IPS DF 4.7 (cell line): ENCODE measurements around the gene DAND5.
"Not testable (repeated sequence)": the region's sequence is repeated elsewhere in the genome, so short reads cannot be mapped to it uniquely, and the experiment has no call there.

Experiments used
- DNase-seq: peaks from one replicate; pipeline ENCODE4 v3.0.0-alpha.2; 2013; ENCODE audit warnings: low spot score; ENCODE audit errors: extremely low read depth

The DAND5 gene

GRCh38 chr19:12945479-12946091, 23.8 kb upstream of the DAND5 start, which contains the start of gene RAD23A:
Gene RAD23A, plus strand, starts transcription at chr19:12945862. Its CDS starts 87 bp downstream, at chr19:12945949.
- no peak for DNase-seq

GRCh38 chr19:12946092-12946721, 23.2 kb upstream of the DAND5 start:
- DNase-seq = no peak

DNA sequence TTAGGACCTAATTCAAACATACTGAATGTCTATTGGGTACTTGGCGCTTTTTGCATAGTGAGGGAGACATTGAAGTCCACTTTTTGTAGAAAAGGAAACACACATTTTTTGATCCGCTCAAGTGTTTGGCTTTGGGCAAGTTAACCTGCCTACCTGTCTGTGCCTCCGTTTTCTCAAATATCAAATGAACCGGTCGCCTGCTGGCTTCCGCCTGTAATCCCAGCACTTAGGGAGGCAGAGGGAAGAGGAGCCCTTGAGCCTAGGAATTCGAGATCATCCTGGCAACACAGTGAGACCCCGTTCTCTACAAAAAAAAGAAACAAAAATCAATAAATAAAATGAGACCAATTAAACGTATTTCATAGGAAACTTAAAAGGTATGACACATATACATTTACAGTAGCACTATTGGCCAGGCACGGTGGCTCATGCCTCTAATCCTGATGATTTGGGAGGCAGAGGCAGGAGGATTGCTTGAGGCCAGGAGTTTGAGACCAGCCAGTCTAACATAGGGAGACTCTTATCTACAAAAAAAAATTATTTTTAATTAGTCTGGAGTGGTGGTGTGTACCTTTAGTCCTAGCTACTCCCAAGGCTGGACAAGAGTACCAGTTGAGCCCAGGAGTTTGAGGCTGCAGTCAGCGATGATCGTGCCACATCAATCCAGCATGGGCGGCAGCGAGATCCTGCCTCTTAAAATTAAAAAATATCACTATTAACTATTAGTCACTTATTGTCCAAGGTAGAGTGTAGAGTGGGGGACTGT, 22.5 kb upstream of the DAND5 start:
- no peak for DNase-seq

DNA sequence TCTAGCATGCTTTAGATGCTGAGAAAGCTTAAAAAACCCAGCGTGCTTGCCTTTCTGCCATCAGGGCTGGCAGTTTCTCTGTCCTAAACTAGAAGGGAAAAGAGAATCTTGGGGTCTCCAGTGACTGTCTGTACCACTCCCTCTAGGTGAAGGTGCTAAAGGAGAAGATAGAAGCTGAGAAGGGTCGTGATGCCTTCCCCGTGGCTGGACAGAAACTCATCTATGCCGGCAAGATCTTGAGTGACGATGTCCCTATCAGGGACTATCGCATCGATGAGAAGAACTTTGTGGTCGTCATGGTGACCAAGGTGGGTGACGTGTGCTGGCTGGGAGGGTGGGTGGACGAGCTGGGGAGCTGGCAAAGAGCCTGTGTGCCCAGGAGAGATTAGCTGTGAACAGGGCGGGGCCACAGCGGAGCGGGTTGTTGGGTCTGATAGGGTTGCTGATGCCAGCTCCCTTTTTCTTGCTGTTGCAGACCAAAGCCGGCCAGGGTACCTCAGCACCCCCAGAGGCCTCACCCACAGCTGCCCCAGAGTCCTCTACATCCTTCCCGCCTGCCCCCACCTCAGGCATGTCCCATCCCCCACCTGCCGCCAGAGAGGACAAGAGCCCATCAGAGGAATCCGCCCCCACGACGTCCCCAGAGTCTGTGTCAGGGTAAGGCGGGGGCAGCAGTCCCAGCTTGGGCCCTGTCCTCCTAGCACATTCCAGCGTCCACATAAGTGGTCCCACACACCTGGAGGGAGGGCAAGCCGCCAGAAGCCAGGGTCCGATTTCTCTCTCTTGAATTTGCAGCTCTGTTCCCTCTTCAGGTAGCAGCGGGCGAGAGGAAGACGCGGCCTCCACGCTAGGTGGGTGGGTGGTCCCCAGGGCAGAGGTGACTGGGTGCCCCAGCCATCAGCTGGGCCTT, 21.4 kb upstream of the DAND5 start:
- DNase-seq = no peak

DNA sequence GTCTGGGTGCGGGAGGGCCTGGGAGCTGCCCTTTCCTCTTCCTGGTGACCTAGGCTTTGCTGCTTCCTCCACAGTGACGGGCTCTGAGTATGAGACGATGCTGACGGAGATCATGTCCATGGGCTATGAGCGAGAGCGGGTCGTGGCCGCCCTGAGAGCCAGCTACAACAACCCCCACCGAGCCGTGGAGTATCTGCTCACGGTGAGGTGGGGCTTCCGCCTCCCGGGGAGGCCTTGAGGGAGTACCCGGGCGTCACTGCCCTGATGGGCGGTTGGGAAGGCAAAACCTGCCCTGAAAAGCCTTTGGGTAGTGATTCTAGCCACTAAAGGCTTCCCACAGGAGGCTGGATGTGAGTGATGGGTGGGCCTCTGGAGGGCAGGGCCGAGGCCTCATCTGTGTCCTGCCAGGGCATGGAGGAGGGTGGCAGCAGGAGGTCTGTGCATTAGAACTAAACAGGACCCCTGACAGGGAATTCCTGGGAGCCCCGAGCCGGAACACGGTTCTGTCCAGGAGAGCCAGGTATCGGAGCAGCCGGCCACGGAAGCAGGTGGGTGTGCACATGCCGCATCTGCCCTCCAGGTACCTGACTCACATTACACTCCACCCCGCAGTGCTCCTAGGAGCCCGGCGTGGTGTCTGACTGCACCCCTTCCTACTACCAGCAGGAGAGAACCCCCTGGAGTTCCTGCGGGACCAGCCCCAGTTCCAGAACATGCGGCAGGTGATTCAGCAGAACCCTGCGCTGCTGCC, 20.6 kb upstream of the DAND5 start:
- DNase-seq = no peak

DNA sequence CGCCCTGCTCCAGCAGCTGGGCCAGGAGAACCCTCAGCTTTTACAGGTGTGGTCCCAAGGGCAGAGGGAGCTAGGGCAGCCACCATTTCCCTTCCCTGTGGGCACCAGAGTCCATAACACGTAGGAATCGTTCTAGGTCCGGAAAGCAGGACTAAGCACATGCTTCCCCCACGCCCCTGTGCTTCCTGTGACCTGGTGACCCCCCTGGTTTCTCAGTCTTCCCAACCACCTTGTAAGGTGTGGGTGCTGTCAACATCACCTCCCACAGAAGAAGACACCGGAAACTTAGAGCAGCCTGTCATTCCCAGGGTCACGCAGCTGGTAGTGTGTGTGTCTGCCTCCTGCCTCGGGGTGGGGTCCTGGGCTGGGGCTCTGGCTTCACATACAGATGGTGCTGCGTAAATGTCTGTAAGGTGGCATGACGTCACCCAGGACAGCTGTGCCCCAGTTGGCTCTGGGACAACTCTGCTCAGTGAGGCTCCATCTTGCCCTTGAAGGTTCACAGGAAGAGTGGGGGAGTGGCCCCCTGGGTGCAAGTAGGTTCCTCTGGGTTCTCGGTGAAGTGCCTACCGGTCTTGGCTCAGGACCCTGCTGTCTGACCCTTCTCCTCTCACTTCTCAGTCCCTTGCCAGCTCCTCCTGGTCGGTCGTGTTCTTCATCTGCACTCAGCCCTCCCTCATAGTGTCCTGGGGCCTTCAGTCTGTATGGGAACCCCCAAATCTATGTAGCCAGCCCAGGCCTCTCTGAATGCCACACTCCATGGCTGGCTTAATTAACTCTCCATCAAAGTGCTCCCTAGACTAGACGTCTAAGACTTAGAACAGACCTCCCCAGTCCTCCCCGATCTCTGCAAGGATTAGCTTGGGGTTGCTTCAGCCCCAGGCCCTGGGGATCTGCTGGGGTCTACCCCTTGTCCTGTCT, 19.8 kb upstream of the DAND5 start:
- no peak for DNase-seq

DNA sequence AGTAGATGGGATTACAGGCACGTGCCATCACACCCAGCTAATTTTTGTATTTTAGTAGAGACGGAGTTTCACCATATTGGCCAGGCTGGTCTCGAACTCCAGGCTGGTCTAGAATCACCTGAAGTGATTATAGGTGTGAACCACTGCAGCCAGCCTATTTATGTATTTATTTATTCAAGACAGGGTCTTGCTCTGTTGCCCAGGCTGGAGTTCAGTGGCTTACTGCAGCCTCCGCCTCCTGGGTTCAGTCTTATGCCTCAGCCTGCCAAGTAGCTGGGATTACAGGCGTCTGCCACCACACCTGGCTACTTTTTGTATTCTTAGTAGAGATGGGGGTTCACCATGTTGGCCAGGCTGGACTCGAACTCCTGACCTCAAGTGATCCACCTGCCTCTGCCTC, 17.3 kb upstream of the DAND5 start:
- DNase-seq = not testable (repeated sequence)

DNA sequence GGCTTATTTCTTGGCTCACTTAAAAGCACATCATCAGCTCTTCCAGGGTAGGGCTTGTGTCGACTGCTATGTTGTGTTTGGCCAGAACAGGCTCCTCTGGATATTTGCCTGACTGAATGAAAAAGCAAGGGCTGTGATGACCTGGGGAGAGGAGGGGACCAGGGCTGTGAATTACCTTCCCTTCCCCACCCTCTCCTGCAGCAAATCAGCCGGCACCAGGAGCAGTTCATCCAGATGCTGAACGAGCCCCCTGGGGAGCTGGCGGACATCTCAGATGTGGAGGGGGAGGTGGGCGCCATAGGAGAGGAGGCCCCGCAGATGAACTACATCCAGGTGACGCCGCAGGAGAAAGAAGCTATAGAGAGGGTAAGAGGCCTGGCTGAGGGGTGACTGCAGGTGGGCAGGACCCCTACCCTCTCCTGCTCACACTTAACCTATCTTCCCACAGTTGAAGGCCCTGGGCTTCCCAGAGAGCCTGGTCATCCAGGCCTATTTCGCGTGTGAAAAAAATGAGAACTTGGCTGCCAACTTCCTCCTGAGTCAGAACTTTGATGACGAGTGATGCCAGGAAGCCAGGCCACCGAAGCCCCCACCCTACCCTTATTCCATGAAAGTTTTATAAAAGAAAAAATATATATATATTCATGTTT, 16.8 kb upstream of the DAND5 start:
- no peak for DNase-seq

DNA sequence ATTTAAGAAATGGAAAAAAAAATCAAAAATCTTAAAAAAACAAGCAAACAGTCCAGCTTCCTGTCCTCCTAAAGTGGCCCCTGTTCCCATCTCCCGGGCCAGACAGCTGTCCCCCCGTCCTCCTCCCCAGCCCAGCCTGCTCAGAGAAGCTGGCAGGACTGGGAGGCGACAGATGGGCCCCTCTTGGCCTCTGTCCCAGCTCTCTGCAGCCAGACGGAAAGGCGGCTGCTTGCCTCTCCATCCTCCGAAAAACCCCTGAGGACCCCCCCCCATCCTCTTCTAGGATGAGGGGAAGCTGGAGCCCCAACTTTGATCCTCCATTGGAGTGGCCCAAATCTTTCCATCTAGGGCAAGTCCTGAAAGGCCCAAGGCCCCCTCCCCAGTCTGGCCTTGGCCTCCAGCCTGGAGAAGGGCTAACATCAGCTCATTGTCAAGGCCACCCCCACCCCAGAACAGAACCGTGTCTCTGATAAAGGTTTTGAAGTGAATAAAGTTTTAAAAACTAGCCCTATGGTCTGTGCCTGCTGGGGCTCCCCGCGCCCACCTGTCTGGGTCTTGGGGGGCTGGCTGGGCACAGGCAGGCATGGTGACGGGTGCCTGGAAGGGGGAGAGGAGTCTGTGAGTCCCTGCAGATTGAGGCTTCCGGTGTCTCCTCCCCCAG, 16.1 kb upstream of the DAND5 start:
- DNase-seq = no peak

- no peak for DNase-seq
Observed at GRCh38 chr19:12953799-12954611, 15.4 kb upstream of the DAND5 start.

GRCh38 chr19:12954612-12954962, 14.8 kb upstream of the DAND5 start:
- no peak for DNase-seq

DNA sequence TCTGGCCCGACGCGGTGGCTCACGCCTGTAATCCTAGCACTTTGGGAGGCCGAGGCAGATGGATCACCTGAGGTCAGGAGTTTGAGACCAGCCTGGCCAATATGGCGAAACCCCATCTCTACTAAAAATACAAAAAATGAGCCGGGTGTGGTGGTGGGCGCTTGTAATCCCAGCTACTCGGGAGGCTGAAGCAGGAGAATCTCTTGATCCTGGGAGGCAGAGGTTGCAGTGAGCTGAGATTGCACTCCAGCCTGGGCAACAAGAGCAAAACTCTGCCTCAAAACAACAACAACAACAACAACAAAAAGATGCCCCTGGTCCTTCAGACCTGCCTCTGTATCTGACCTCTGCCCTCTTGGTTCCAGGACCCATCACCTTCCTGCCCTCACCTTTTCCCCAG, 13.8 kb upstream of the DAND5 start:
- not testable (repeated sequence) for DNase-seq

GRCh38 chr19:12955996-12956395, 13.4 kb upstream of the DAND5 start:
- DNase-seq = no peak

DNA sequence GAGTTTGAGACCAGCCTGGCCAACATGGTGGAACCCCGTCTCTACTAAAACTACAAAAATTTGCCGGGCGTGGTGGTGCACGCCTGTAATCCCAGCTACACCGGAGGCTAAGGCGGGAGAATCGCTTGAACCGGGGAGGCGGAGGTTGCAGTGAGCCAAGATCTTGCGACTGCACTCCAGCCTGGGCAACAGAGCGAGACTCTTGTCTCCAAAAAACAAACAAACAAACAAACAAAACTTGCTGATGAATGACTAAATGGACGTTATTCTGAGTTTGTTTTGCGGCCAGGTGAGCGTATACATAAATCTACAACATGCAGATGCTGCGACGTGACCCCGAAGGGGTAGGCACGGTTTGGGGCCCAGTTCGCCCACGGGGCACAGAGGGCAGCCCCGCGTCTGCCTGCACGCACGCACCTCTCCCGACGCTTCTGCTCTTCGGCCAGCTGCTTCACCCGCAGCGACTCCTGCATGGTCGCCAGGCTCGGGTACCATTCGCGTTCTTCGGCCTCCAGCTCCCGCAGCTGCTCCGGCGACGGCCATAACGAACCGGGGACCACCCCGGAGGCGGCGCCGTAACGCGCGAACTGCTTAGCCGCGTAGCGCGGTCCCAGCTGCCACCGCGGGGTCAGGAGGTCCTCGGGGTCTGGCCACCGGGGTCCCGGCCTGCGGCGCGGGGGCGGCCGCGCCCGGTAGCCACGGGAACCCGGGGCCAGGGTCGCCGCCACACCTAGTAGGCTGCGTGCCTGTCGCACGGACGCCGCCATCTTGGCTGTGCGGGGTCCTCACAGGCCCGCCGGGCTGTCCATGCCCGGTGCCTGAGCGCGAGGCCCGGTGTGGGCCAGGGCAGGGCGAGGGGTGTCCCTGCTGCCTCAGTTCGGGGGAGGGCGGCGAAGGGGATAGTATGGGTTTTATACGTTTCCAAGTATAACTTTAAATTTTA, 12.7 kb upstream of the DAND5 start, which contains the start of gene GADD45GIP1:
GADD45GIP1 (minus strand) TSS at position 778 of the 943 bp plus-strand sequence; CDS start at position 767, 11 bp downstream.
- DNase-seq = no peak

DNA sequence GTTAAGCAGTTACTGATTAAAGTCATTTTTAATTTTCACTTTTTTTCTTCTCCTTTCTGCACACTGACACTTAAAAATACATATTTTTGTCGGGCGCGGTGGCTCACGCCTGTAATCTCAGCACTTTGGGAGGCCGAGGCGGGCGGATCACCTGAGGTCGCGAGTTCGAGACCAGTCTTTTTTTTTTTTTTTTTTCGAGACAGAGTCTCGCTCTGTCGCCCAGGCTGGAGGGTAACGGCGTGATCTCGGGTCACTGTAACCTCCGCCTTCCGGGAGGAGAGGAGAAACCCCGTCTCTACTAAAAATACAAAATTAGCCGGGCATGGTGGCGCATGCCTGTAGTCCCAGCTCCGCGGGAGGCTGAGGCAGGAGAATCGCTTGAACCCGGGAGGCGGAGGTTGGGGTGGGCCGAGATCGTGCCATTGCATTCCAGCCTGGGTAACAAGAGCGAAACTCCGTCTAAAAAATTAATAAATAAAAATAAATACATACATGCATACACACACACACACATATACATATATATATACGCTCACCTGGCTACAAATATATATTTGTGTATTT, 11.9 kb upstream of the DAND5 start:
- not testable (repeated sequence) for DNase-seq

DNA sequence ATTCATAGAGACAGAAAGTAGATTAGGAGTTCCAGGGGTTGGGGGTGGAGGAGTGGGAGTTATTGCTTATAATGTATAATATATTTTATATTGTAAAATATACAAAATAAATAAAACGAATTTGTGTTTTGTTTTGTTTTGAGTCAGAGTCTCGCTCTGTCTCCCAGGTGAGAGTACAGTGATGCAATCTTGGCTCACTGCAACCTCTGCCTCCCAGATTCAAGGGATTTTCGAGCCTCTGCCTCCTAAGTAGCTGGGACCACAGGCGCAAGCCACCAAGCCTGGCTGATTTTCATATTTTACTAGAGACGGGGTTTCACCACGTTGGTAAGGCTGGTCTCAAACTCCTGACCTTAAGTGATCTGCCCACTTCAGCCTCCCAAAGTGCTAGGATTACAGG, 9.9 kb upstream of the DAND5 start:
- DNase-seq = no peak
